ENCODE measurements around the gene DOLPP1.
A peak's percentile ranks its signal among the peaks of the same experiment; 100 is the strongest.

DOLPP1 gene

GRCh38 chr9:129094387-129095169, 13.7 kb downstream of the DOLPP1 start:
- no peak for DNase-seq (ENCODE audit: low read depth)

GRCh38 chr9:129095170-129095667, 14.3 kb downstream of the DOLPP1 start:
- DNase-seq (ENCODE audit: low read depth) = no peak

GRCh38 chr9:129095908-129096307, 15.0 kb downstream of the DOLPP1 start:
- DNase-seq (ENCODE audit: low read depth) = no peak

- DNase-seq (ENCODE audit: low read depth) = no peak
Measured at GRCh38 chr9:129097671-129098306, 16.9 kb downstream of the DOLPP1 start.

GRCh38 chr9:129098328-129098727, 17.4 kb downstream of the DOLPP1 start:
- no peak for DNase-seq (ENCODE audit: low read depth)

GRCh38 chr9:129100383-129101169, 19.7 kb downstream of the DOLPP1 start:
- no peak for DNase-seq (ENCODE audit: low read depth)

- no peak for DNase-seq (ENCODE audit: low read depth)
Measured at GRCh38 chr9:129101279-129101678, 20.4 kb downstream of the DOLPP1 start.

- DNase-seq (ENCODE audit: low read depth) = no peak
Measured at GRCh38 chr9:129102095-129102525, 21.2 kb downstream of the DOLPP1 start.

- DNase-seq (ENCODE audit: low read depth) = no peak
Measured at GRCh38 chr9:129102791-129103594, 22.1 kb downstream of the DOLPP1 start.

GRCh38 chr9:129103595-129103965, 22.7 kb downstream of the DOLPP1 start:
- no peak for DNase-seq (ENCODE audit: low read depth)

- DNase-seq (ENCODE audit: low read depth) = no peak
Measured at GRCh38 chr9:129104051-129104450, 23.1 kb downstream of the DOLPP1 start.

GRCh38 chr9:129105857-129106694, 25.2 kb downstream of the DOLPP1 start:
- no peak for DNase-seq (ENCODE audit: low read depth)

- DNase-seq (ENCODE audit: low read depth) = no peak
Measured at GRCh38 chr9:129107651-129108050, 26.7 kb downstream of the DOLPP1 start.

GRCh38 chr9:129108083-129108804, 27.3 kb downstream of the DOLPP1 start:
- no peak for DNase-seq (ENCODE audit: low read depth)

GRCh38 chr9:129108805-129109536, 28.1 kb downstream of the DOLPP1 start:
- DNase-seq (ENCODE audit: low read depth) = no peak

- DNase-seq (ENCODE audit: low read depth) = no peak
Measured at GRCh38 chr9:129109537-129109903, 28.6 kb downstream of the DOLPP1 start.

GRCh38 chr9:129109952-129110739, 29.2 kb downstream of the DOLPP1 start:
- no peak for DNase-seq (ENCODE audit: low read depth)

- DNase-seq (ENCODE audit: low read depth) = peak; percentile 92
Measured at GRCh38 chr9:129110740-129111527, 30.0 kb downstream of the DOLPP1 start, which contains the start of the genes CRAT and PTPA. TSS of gene CRAT (minus strand) at chr9:129110793. CDS start at chr9:129110509, 284 bp downstream. TSS of gene PTPA (plus strand) at chr9:129111415. CDS start at chr9:129111601, 186 bp downstream.

Measured in stimulated activated CD8-positive, alpha-beta memory T cell treated with anti-CD3 and anti-CD28 coated beads, Interleukin-7, amount 100 ng/mL, for 24 hours (primary cell).